ENCODE data around the gene ZFYVE19. TPM values are rescaled to one million over a fixed set of nuclear protein-coding genes. Genes with fewer than 3 reads are reported as not detected.
A peak's percentile ranks its signal among the peaks of the same experiment; 100 is the strongest.

The ZFYVE19 gene
- total RNA-seq, 1 donor from 2014 or later, result 34.4 TPM

DNA sequence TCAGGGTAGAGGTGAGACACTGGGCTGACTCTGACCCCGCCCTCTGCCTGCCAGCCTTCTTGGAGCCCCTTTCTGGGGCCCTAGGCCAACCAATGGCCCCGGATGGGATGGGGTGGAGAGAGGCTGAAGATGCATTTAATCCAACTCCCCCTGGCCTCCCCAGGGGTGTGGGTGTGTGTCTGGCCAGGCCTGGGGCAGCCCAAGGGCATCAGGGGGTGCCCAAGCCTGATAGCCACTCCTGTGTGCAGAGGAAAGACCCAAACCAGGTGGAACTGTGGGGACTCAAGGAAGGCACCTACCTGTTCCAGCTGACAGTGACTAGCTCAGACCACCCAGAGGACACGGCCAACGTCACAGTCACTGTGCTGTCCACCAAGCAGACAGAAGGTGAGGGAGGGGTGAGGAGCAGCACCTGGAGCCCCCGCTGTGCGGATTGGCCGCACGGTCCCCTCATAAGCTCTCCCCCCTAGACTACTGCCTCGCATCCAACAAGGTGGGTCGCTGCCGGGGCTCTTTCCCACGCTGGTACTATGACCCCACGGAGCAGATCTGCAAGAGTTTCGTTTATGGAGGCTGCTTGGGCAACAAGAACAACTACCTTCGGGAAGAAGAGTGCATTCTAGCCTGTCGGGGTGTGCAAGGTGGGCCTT lies 46.5 kb downstream of the ZFYVE19 start:
- H3K36me3 ChIP-seq, result no peaks in the 10 kb centered on the region
- no peak overlapping the region for H3K27ac ChIP-seq
- no peak for DNase-seq (ENCODE audit: extremely low spot score in 2 of 2)
- no peaks in the 10 kb centered on the region for H3K9me3 ChIP-seq
- TF ChIP-seq, protein P1, sequence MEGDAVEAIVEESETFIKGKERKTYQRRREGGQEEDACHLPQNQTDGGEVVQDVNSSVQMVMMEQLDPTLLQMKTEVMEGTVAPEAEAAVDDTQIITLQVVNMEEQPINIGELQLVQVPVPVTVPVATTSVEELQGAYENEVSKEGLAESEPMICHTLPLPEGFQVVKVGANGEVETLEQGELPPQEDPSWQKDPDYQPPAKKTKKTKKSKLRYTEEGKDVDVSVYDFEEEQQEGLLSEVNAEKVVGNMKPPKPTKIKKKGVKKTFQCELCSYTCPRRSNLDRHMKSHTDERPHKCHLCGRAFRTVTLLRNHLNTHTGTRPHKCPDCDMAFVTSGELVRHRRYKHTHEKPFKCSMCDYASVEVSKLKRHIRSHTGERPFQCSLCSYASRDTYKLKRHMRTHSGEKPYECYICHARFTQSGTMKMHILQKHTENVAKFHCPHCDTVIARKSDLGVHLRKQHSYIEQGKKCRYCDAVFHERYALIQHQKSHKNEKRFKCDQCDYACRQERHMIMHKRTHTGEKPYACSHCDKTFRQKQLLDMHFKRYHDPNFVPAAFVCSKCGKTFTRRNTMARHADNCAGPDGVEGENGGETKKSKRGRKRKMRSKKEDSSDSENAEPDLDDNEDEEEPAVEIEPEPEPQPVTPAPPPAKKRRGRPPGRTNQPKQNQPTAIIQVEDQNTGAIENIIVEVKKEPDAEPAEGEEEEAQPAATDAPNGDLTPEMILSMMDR (IDR thresholded peaks at IDR 0.05), result no peak
- TF ChIP-seq POLR2A (IDR thresholded peaks at IDR 0.05) (no peak), POLR2AphosphoS5 (IDR thresholded peaks at IDR 0.05; ENCODE audit: insufficient read depth in 1 of 2, low read depth in 1 of 2) (no peak)
- intact Hi-C loops (cut with DNase I), result no loop called here
- peaks cover 15% of the 10 kb centered on the region for H3K4me1 ChIP-seq
- no peaks in the 10 kb centered on the region for H3K27me3 ChIP-seq
- no peak overlapping the region for H3K4me3 ChIP-seq

DNA sequence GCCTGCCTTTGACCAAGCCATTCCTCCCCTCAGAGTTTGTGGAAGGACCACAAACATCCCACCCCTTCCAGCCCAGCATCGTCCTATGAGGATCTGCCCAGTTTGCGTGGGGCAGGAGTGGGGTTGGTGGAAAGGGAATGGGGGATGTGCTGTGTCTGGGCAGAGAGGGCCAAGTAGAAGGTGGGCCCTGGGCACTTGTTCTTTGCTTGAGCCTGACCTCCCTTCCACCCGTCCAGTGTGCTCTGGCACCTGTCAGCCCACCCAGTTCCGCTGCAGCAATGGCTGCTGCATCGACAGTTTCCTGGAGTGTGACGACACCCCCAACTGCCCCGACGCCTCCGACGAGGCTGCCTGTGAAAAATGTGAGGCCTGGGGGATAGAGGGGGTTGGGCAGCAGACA lies 47.3 kb downstream of the ZFYVE19 start:
- TF ChIP-seq, protein P1 (IDR thresholded peaks at IDR 0.05), result no peak
- no peak for TF ChIP-seq POLR2AphosphoS5 (IDR thresholded peaks at IDR 0.05; ENCODE audit: insufficient read depth in 1 of 2, low read depth in 1 of 2)
- no peak for TF ChIP-seq POLR2A (IDR thresholded peaks at IDR 0.05)
- intact Hi-C loops (cut with DNase I), result no loop called here
- no peaks in the 10 kb centered on the region for H3K9me3 ChIP-seq
- DNase-seq (ENCODE audit: extremely low spot score in 2 of 2), result no peak
- no peak overlapping the region for H3K4me3 ChIP-seq
- H3K4me1 ChIP-seq, result peaks cover 15% of the 10 kb centered on the region
- no peak overlapping the region for H3K27ac ChIP-seq
- H3K36me3 ChIP-seq, result no peaks in the 10 kb centered on the region
- H3K27me3 ChIP-seq, result no peaks in the 10 kb centered on the region

DNA sequence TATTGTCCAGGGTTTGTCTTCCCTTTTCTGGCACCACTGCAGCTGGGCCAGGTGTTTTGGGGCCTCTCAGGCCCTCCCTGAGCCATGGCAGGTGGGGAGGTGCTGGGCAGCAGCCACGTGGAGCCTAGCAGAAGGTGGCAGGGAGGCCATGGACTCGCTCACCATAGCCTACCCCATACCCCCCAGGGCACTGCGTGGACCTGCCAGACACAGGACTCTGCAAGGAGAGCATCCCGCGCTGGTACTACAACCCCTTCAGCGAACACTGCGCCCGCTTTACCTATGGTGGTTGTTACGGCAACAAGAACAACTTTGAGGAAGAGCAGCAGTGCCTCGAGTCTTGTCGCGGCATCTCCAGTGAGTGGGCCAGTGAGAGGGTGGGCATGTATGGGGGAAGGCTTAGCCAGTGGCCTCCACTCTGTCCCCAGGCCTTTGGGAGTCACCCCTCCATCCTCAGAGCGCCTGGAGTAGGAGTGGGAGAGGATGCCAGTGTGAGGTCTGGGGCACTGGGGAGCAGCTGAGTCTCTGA lies 48.9 kb downstream of the ZFYVE19 start:
- Histone ChIP-seq H3K27ac (no peak overlapping the region), H3K27me3 (no peaks in the 10 kb centered on the region), H3K36me3 (no peaks in the 10 kb centered on the region), H3K9me3 (no peaks in the 10 kb centered on the region), H3K4me1 (peaks cover 15% of the 10 kb centered on the region), H3K4me3 (no peak overlapping the region)
- TF ChIP-seq, protein P1 (IDR thresholded peaks at IDR 0.05), result no peak
- TF ChIP-seq POLR2AphosphoS5 (IDR thresholded peaks at IDR 0.05; ENCODE audit: insufficient read depth in 1 of 2, low read depth in 1 of 2) (no peak), POLR2A (IDR thresholded peaks at IDR 0.05) (no peak)
- intact Hi-C loops (cut with DNase I), result loop anchor here (5.0 kb wide), 1 partner anchor 37 kb away; the partner anchor contains the start of gene VPS18
- no peak for DNase-seq (ENCODE audit: extremely low spot score in 2 of 2)

DNA sequence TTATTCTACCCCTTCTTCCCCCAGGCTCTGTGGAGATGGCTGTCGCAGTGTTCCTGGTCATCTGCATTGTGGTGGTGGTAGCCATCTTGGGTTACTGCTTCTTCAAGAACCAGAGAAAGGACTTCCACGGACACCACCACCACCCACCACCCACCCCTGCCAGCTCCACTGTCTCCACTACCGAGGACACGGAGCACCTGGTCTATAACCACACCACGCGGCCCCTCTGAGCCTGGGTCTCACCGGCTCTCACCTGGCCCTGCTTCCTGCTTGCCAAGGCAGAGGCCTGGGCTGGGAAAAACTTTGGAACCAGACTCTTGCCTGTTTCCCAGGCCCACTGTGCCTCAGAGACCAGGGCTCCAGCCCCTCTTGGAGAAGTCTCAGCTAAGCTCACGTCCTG lies 49.9 kb downstream of the ZFYVE19 start:
- Histone ChIP-seq H3K36me3 (no peaks in the 10 kb centered on the region), H3K4me3 (no peak overlapping the region), H3K9me3 (no peaks in the 10 kb centered on the region), H3K27me3 (no peaks in the 10 kb centered on the region), H3K4me1 (peaks cover 15% of the 10 kb centered on the region), H3K27ac (peak overlapping the region; percentile 56)
- DNase-seq (ENCODE audit: extremely low spot score in 2 of 2), result no peak
- intact Hi-C loops (cut with DNase I), result loop anchor here (5.0 kb wide), 1 partner anchor 36 kb away; the partner anchor contains the start of gene VPS18
- TF ChIP-seq POLR2A (IDR thresholded peaks at IDR 0.05) (no peak), POLR2AphosphoS5 (IDR thresholded peaks at IDR 0.05; ENCODE audit: insufficient read depth in 1 of 2, low read depth in 1 of 2) (no peak)
- TF ChIP-seq, protein P1 (IDR thresholded peaks at IDR 0.05), result no peak
